GM20000 (cell line): Measurements from ENCODE around the gene SOX3.

Source experiments
- DNase-seq: peaks from one replicate; pipeline ENCODE4 v3.0.0; 2012; ENCODE audit warnings: low spot score
- CTCF ChIP-seq: IDR thresholded peaks from 2 replicates; pipeline ENCODE4 v1.5.1; 2012; ENCODE audit warnings: mild to moderate bottlenecking, control low read depth; ENCODE audit errors: extremely low read depth, missing control alignments

SOX3 gene

DNA sequence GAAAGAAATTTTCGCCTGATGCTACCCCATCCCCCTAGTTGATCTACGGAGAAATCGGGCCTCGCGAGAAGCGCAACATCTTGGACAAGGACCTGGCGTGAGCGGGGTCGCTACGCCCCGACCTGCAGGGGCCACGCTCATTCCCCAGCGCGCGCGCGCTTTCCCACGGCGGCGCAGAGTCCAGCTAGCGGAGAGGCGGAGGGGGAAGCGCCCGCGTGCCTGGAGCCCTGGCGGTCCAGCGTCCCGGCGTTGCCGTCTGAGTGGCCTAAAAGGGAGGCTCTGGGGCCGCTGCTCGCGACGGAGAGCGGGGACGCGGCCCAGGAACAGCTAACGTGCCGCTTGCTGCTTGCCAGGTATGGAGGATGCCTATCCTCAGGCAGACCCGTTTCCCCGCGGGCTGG is 6.0 kb upstream of the SOX3 start:
- no peak for DNase-seq
- TF ChIP-seq CTCF = no peak

- no peak for DNase-seq
- no peak for TF ChIP-seq CTCF
These were observed 5.4 kb upstream of the SOX3 start for GRCh38 chrX:140510306-140510676.

DNA sequence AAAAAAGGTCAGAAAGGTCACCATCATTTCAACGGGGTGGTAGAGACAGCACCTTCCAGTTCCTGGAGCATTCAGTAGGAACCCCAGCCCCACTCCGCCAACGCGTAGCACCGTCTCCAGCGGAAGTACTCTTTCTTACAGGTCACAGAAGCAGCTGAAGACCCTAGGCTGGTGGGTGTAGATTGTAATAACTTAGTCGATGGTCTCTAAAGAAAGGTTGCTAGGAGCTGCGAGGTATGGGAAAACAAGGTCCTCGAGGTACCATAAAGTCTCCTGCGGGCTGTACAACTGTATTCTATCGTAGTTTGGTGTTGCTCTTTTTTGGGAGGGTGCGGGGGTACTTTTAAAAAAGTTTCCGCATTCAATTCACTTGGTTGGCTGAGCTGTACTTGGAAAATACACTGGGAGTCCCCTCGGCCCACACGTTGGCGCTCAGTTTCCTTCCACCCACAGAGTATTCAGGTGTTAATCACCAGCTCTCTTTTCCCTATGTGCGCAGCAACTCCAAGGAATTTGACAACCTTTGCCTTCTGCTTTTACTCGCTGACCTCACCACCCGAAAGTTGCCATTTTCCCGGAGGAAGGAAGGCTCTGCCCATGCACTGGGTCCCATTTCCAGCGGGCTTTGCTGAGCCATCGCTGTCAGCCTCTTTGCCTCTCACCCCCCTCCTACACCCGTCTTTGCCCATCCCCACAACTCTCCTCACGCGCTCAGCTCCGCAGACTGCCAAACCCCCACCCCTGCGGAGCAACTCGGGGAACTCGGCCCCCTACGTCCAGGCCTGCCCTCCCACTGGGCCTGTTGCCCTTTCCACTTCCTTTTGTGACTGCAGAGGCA is 4.8 kb upstream of the SOX3 start:
- DNase-seq = no peak
- TF ChIP-seq CTCF = no peak

- no peak for DNase-seq
- no peak for TF ChIP-seq CTCF
These were observed 4.1 kb upstream of the SOX3 start for GRCh38 chrX:140508958-140509357.

GRCh38 chrX:140507982-140508305 is 3.1 kb upstream of the SOX3 start:
- no peak for DNase-seq

DNA sequence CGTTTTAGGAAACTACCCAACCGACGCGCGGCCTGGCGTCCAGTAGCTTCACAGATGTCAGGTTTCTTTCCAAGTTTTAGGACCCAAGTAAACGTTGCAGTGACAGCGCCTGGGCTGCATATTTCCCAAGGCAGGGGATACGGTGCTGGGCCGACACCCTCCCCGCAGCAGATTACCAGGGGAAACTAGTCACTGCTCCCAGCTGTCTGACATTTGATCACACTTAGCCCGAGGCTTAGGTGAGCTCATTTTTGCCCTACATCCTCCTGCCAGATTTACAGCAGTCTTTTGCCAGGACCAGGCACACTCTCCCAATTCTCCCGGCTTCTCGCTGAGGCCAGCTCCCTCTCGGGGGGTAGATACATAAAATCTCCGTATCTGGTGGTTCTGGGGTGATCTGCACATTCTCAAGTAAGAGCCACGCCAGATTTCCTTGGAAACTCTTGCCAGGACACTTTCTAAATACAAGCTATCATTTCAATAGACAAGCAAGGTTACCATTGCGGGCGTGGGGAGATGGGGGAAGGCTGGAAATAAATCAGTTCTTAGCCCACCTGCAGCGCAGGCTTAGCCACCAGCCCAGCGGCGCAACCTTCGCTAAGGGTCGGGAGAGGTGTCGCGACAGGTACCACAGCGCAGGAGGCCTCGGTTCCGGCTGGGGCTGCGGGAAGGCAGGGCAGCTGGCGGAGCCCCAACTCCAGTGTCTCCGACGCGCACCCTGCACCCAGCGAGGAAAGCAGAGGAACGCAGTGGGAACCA is 2.5 kb upstream of the SOX3 start:
- TF ChIP-seq CTCF = no peak
- no peak for DNase-seq

More at GRCh38 chrX:140507982-140508305, 3.1 kb upstream of the SOX3 start:
- no peak for TF ChIP-seq CTCF
